Globus pallidus (tissue), 1 donor: ENCODE results near the gene LGALS3.

ENCODE experiments used
- DNase-seq: peaks from one replicate; pipeline ENCODE4 v3.0.0-alpha.2; 2015; ENCODE audit warnings: low spot score

The LGALS3 gene

GRCh38 chr14:55114720-55115119 lies 14.3 kb upstream of the LGALS3 start:
- no peak for DNase-seq

DNA sequence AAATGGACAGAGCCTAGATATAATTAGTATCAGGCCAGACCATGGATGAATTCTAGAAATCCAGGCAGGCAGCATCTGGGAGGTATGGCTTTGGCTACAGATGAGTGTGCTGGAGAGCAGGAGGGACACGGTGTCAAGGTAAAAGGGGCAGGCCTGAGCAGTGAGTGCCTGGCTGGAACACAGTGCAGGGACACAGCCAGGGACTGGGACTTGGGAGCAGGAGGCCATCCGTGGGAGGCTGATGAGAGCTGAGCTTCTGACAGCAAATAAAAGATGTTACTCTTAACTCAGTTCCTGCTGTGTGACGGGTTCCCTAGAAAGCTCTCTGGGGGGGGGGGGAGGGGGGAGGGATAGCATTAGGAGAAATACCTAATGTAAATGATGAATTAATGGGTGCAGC lies 13.6 kb upstream of the LGALS3 start:
- DNase-seq = no peak

GRCh38 chr14:55115861-55116245 lies 13.2 kb upstream of the LGALS3 start:
- DNase-seq = no peak

GRCh38 chr14:55116246-55117030 lies 12.6 kb upstream of the LGALS3 start:
- DNase-seq = no peak

GRCh38 chr14:55117803-55118441 lies 11.1 kb upstream of the LGALS3 start:
- DNase-seq = no peak

GRCh38 chr14:55118761-55119160 lies 10.3 kb upstream of the LGALS3 start:
- no peak for DNase-seq

DNA sequence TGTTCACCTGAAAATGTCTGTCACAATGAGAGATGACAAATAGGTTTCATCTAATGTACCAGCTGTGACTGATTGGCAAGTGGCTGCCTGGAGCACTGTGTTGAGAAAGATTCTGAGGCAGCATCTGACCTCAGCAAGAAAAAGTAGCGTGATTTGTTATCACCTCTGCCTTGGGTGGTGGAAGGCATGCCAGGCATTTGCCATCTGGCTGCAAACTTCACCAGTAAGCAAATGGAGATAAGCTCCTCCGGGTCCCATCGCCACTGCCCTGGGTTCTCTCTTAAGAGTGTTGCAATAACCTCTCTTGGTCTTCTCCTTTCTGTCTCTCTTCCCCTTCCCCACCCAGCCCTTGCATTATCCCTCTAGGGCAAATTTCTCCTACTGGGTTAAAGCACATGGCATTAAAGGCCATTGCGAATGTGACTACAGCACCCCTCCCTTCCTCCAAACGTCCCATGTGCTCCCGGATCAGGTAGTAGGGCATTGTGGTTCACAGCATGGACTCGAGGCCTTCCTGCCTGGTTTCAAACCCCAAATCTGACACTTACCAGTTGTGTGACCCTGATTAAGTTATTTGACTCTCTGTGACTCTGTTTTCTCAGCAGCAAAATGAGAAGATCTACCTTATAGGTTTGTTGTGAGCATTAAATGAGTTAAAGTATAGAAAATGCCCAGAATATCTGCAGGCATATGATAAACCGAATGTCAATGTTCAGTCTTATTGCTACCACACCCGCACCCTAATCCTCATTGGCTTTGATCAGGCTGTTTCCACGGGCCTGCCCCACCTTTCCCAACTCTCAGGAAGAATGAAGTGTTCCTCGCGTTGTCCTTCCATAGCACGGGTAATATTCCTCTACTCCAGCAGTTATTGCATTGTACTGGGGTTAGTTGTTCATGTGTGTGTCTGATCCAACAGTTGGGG lies 8.2 kb upstream of the LGALS3 start:
- DNase-seq = no peak

GRCh38 chr14:55121628-55122439 lies 7.2 kb upstream of the LGALS3 start:
- no peak for DNase-seq

DNA sequence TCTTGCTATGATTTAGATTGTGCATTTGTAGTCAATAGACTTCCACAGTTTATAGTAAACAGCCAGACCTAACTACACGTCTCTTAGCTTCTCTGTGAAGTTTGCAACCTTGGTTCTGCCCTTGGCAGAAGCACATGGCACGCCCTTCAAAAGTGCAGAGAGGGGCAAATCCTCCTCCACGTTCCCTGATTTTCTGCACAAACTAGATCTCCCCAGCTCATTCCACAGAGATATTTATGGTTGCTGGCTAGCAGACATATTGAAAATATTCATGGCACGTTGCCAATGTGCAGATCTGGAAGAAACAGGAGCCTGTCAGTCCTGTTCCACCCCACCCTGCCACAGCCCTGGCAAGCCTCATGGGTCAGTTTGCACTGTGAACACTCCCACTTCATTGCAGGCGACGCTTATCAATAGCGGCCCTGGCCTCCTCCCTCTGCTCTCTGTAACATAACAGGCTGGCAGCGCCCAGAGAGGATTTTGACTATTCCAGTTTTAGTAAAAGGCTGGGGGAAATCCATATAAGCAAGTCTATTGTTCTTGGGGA lies 6.5 kb upstream of the LGALS3 start:
- DNase-seq = no peak

- DNase-seq = no peak
Observed at GRCh38 chr14:55123101-55123500, 6.0 kb upstream of the LGALS3 start.

- DNase-seq = no peak
Observed at GRCh38 chr14:55123852-55124639, 5.0 kb upstream of the LGALS3 start.

- no peak for DNase-seq
Observed at GRCh38 chr14:55124774-55125386, 4.2 kb upstream of the LGALS3 start.

GRCh38 chr14:55125403-55125802 lies 3.6 kb upstream of the LGALS3 start:
- no peak for DNase-seq

DNA sequence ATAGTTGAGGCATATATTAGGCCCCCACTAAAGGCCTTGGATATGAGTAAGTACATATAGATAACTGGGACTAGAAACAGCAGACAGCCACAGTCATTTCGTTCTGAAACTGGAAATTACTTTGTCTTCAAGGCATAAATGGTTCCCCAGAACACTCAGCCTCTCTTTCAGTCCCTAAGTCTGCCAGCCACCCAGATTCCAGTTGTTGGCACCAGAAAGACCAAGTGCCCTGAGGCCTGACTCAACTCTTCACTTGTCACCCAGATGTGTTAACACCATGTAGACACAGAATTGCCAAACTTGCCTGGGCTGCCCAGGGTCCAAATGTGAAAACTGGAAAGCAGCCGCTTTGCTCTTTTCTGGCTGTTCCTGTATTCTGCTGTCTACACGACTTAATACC lies 3.0 kb upstream of the LGALS3 start:
- DNase-seq = no peak

DNA sequence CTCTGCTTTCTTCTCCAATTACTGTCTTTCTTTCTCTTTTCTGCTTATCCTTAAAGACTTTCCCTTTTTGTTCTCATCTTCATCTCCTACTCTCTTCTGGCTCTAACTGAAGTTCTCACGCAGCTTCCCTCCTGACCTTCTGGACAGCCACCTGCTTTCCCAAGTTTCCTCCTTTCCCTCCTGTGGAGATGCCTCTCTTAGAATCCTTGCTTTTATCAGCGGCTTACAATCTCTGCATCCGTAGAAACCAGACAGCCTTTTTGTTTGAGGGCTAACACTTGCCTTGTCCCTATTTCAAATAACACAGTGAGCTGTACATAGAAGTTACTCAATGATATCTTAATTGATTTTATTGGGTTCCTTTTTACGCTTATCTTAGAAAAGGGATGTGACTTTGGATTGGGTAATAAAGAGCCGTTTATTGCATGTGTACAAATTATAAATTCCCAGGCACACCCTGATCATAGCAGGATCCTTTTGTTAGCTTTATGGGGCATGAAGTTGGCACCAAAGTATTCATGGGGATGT lies 2.1 kb upstream of the LGALS3 start:
- DNase-seq = no peak

DNA sequence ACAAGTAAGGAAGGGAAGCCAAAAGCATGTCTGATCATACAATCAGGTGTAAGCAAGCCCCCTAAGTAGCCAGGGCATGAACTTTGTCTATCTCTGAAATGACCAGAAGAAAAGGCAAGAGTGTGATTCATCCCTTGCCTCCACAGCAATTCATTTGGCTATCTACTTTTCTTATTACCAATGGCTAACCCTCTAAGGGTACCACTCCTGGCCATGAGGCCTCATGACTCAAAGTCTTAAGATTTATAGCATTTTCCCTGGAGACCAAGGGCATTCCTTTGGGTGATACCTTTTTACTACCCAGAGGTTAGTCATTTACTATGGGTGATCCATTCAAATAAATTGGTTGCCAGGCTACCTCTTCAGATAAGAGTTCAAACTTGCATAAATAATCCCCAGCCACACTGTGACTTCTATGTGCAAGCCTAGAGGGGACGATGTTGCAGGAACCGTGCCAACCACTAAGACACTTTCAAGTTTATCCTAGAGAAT lies 1.5 kb upstream of the LGALS3 start:
- no peak for DNase-seq

- DNase-seq = no peak
Observed at GRCh38 chr14:55128386-55129085, 516 bp upstream of the LGALS3 start.

DNA sequence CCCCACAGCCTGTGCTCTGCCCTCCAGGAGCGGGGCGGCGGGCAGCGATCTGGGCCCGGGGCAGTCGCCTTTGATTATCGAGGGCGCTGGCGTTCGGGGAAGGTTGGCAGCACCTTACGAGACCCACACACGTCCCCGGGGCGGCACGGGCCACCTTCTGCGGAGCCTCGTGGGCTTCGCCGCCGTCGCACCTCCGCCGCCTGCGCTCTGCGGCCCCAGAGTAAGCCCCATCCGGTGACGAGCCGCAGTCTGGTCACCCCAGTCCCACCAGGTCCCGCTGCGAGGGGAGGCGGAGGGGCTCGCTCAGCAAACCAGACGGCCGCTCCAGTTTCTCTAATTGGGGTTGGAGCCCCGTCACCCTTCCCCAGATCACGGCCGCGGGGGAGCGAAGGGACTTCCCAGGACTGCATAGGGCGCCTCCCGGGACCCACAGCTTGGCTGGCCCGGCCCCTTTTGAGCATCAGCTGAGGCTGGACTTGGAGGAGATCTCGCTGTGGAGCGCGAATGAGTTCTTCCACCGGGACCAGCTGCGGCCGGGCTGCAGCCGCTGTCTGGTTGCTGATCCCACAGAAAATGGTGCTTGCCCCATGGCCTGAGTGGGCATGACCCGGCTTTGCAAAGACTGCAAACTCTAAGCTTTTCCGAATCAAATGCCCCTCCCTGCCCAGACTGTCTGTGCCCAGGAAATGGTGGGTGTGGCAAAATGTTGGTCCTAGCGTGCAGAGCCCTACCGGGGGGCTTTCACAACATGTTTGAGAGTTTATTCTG lies 560 bp downstream of the LGALS3 start:
- no peak for DNase-seq

GRCh38 chr14:55130196-55130550 lies 1.1 kb downstream of the LGALS3 start:
- no peak for DNase-seq
